Tibial nerve (tissue), 4 donors: Measurements from ENCODE around the gene RAD51D. TPM values are rescaled to one million over a fixed set of nuclear protein-coding genes. Genes with fewer than 3 reads are reported as not detected.

Source experiments
- DNase-seq, 2 donors: peaks; one replicate each; pipeline ENCODE4 v3.0.0-alpha.2; 2019; ENCODE audit warnings: low spot score in 2 of 2
- H3K27ac ChIP-seq, 4 donors: fragments of 200-600 bp; sonication (generic) in 3 of 4; one replicate each; pipeline ENCODE4 v1.5.1; 2017 to 2019; ENCODE audit warnings: mild to moderate bottlenecking in 1 of 4
- H3K27me3 ChIP-seq, 2 donors: fragments of 200-600 bp; sonication (generic) in 1 of 2; one replicate each; pipeline versions ENCODE4 v1.5.1 to v1.6.0; 2017 to 2019
- H3K36me3 ChIP-seq, 3 donors: fragments of 200-600 bp; sonication (generic); one replicate each; pipeline ENCODE4 v1.5.1; 2018 to 2019
- H3K4me1 ChIP-seq, 4 donors: fragments of 200-600 bp; sonication (generic) in 3 of 4; one replicate each; pipeline ENCODE4 v1.5.1; 2017 to 2019
- H3K4me3 ChIP-seq, 4 donors: fragments of 200-600 bp; sonication (generic) in 3 of 4; one replicate each; pipeline ENCODE4 v1.5.1; 2017 to 2019; ENCODE audit warnings: mild to moderate bottlenecking in 1 of 4, moderate library complexity in 1 of 4
- H3K9me3 ChIP-seq, 4 donors: fragments of 200-600 bp; sonication (generic) in 3 of 4; one replicate each; pipeline ENCODE4 v1.5.1; 2017 to 2019
- EP300 ChIP-seq, 2 donors: sonication (generic); formaldehyde crosslinking; IDR thresholded peaks; one replicate each; pipeline ENCODE4 v1.6.1; 2017; ENCODE audit warnings: antibody characterized with exemption in 2 of 2, mild to moderate bottlenecking in 1 of 2
- POLR2A ChIP-seq, 2 donors: fragments of 450-650 bp; IDR thresholded peaks; one replicate each; pipeline ENCODE4 v1.6.1; 2017; ENCODE audit warnings: antibody characterized with exemption in 2 of 2, mild to moderate bottlenecking in 2 of 2, moderate library complexity in 2 of 2
- WGBS, 2 donors: methylation state at CpG; one replicate each; pipeline ENCODE4 v1.1.5; 2018; 5-methylcytosine and 5-hydroxymethylcytosine counted together
- total RNA-seq, 4 donors: library from RNA; depleted of rRNA; stranded (reverse); fragments of >200 nt; gene quantifications; one replicate each; pipeline ENCODE4 v1.1.0, GENCODE V29; 2016
- TF ChIP-seq, protein P1 (sequence below), 5 experiments: fragments of 200-600 bp in 3 of 5; fragments of 450-650 bp in 2 of 5; sonication (generic) in 3 of 5; IDR thresholded peaks; one replicate each; pipeline ENCODE4 v1.5.1; 2016 to 2019; ENCODE audit warnings: antibody characterized with exemption in 5 of 5, mild to moderate bottlenecking in 3 of 5, moderate library complexity in 2 of 5

RAD51D gene
- total RNA-seq, 4 donors from 2014 or later = 7.5 to 19.8 (median 11.9) TPM

DNA sequence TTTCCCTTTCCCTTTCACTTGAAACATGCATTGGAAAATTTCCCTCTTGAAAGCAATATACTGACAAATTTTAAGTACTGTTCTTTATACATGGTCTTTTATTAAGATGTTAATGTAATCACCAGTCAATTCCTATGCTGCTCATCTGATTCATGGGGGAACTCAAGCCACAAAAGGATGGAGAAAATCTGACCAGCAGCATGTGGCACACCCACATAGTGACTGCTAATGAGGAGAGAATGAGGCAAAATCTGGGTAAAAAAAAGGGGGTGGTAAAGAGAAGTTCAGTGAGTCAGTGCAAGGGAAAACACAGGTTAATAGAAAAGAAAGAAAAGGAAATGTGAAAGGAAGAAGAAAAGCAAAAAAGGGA is 67.4 kb downstream of the RAD51D start:
- Histone ChIP-seq H3K27me3 (no peaks in the 10 kb centered on the region), H3K4me1 (peaks cover 0 to 32% (median 25%) of the 10 kb centered on the region in 4 donors), H3K27ac (peak overlapping the region in 3 of 4 donors; percentile 69 to 79 (median 70)), H3K36me3 (no peaks in the 10 kb centered on the region), H3K4me3 (no peak overlapping the region), H3K9me3 (no peaks in the 10 kb centered on the region)
- no peak for DNase-seq
- TF ChIP-seq, protein P1, sequence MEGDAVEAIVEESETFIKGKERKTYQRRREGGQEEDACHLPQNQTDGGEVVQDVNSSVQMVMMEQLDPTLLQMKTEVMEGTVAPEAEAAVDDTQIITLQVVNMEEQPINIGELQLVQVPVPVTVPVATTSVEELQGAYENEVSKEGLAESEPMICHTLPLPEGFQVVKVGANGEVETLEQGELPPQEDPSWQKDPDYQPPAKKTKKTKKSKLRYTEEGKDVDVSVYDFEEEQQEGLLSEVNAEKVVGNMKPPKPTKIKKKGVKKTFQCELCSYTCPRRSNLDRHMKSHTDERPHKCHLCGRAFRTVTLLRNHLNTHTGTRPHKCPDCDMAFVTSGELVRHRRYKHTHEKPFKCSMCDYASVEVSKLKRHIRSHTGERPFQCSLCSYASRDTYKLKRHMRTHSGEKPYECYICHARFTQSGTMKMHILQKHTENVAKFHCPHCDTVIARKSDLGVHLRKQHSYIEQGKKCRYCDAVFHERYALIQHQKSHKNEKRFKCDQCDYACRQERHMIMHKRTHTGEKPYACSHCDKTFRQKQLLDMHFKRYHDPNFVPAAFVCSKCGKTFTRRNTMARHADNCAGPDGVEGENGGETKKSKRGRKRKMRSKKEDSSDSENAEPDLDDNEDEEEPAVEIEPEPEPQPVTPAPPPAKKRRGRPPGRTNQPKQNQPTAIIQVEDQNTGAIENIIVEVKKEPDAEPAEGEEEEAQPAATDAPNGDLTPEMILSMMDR (IDR thresholded peaks at IDR 0.05) = no peak
- TF ChIP-seq POLR2A (IDR thresholded peaks at IDR 0.05) (no peak), EP300 (IDR thresholded peaks at IDR 0.05) (no peak)

DNA sequence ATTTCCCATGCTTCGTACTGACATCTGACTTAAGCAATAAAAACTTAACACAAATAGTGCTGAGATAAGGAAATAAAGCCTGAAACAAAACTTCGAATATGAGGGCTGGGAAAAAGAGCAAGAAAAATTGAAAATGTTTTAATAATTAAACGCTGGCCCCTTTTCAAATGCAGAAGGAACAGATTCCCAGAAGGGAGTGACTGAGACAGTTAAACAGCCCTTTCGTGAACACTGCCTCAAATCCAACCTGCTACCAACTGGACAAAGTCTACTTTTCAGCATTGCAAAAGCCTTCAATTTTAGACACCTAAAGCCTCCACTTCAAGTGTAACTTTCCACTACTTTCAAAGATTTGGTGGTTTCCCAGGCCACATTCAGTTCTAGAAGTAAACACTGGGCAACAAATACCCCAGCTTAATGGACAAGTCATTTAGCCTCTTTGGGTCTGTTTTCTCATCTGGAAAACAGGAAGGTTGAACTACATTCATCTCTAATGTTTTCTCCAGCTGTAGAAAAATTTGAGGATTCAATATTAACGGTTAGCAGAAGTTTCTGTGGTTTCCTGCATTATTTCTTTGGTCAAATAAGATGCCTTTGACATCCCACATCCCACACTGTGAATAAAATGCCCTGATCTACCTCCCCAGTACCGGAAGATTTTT is 68.0 kb downstream of the RAD51D start:
- Histone ChIP-seq H3K9me3 (no peaks in the 10 kb centered on the region), H3K36me3 (no peaks in the 10 kb centered on the region), H3K27me3 (no peaks in the 10 kb centered on the region), H3K4me3 (peak overlapping the region in 1 of 4 donors; percentile 10), H3K27ac (peak overlapping the region in 3 of 4 donors; percentile 69 to 79 (median 70)), H3K4me1 (peaks cover 0 to 35% (median 25%) of the 10 kb centered on the region in 4 donors)
- TF ChIP-seq POLR2A (IDR thresholded peaks at IDR 0.05) = no peak
- TF ChIP-seq, protein P1 (IDR thresholded peaks at IDR 0.05) = no peak
- 31 to 38% methylated on average over 6 of the region's 6 CpGs for WGBS, 2 donors
- no peak for DNase-seq

DNA sequence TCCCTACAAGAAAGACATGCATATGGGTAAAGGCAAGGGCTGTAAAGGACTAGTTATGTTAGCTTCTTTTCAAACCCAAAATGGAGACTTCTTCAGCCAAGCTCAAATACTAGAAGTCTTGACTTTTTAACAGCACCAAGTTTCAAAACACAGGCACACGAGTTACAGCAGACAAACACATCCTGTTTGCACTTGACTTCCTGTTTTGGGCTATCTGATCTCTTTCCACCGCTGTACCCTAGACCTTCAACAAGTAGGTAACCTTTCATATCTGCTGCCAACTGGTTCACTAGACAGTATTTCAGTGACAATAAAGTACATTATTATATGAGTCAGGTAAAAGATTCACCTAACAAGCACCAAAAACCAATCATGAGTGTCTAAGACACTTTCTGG is 68.5 kb downstream of the RAD51D start:
- Histone ChIP-seq H3K4me1 (peaks cover 0 to 40% (median 26%) of the 10 kb centered on the region in 4 donors), H3K27ac (peak overlapping the region in 3 of 4 donors; percentile 70 to 79 (median 70)), H3K4me3 (peak overlapping the region in 1 of 4 donors; percentile 10), H3K9me3 (no peaks in the 10 kb centered on the region), H3K36me3 (no peaks in the 10 kb centered on the region), H3K27me3 (no peaks in the 10 kb centered on the region)
- TF ChIP-seq EP300 (IDR thresholded peaks at IDR 0.05) (no peak), POLR2A (IDR thresholded peaks at IDR 0.05) (no peak)
- TF ChIP-seq, protein P1 (IDR thresholded peaks at IDR 0.05) = no peak
- WGBS, 2 donors = 20 to 22% methylated on average over 2 of the region's 2 CpGs
- peak in 1 of 2 donors; percentile 14 for DNase-seq

GRCh38 chr17:35050170-35050569 is 69.5 kb downstream of the RAD51D start:
- WGBS, 2 donors = 97 to 100% methylated on average over 2 of the region's 2 CpGs
- TF ChIP-seq, protein P1 (IDR thresholded peaks at IDR 0.05) = no peak
- TF ChIP-seq POLR2A (IDR thresholded peaks at IDR 0.05) = no peak
- TF ChIP-seq EP300 (IDR thresholded peaks at IDR 0.05) = no peak
- H3K9me3 ChIP-seq = no peaks in the 10 kb centered on the region

GRCh38 chr17:35048685-35049379 is 70.8 kb downstream of the RAD51D start:
- Histone ChIP-seq H3K4me3 (no peak overlapping the region), H3K27ac (peak overlapping the region in 1 of 4 donors; percentile 13), H3K36me3 (no peaks in the 10 kb centered on the region), H3K27me3 (no peaks in the 10 kb centered on the region), H3K4me1 (peaks cover 0 to 50% (median 26%) of the 10 kb centered on the region in 4 donors), H3K9me3 (no peaks in the 10 kb centered on the region)
- DNase-seq = no peak
- 89 to 92% methylated on average over 3 of the region's 3 CpGs for WGBS, 2 donors
- TF ChIP-seq, protein P1 (IDR thresholded peaks at IDR 0.05) = no peak
- no peak for TF ChIP-seq POLR2A (IDR thresholded peaks at IDR 0.05)
- TF ChIP-seq EP300 (IDR thresholded peaks at IDR 0.05) = no peak

More at GRCh38 chr17:35050170-35050569, 69.5 kb downstream of the RAD51D start:
- Histone ChIP-seq H3K4me3 (no peak overlapping the region), H3K36me3 (no peaks in the 10 kb centered on the region), H3K27me3 (no peaks in the 10 kb centered on the region), H3K4me1 (peaks cover 0 to 46% (median 26%) of the 10 kb centered on the region in 4 donors), H3K27ac (peak overlapping the region in 2 of 4 donors; percentile 70 to 79)
- DNase-seq = no peak
